NCI-H345 (cell line): ENCODE results near the gene PLK2.

ENCODE experiments used
- DNase-seq: peaks from one replicate; lab custom pipeline; 2025; lab: John Stamatoyannopoulos, UW

Gene PLK2

GRCh38 chr5:58460002-58460731, at the start of gene PLK2:
Gene PLK2, minus strand, starts transcription at chr5:58460086. Its CDS starts 127 bp downstream, at chr5:58459959.
- peak; percentile 87 for DNase-seq

DNA sequence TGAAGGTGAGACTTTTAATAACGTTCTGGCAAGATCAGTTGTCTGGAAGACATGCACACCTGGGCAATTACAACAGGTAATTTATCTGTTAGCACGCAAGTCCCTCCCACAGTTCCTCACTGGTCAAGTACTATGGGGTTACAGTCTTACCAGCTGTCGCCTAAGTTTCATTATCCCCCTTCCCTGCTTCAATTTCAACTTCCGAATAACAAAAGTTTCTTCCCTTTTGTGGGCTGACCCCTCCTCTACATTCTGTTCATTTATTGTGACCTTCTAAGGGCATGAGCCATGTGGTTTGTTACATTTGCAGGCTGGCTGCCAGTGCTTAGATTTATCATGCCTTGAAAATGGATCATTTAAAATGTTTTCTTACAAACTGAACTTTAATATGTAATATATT, 47.8 kb upstream of the PLK2 start:
- no peak for DNase-seq

- DNase-seq, result no peak
Observed at GRCh38 chr5:58505971-58506640, 46.2 kb upstream of the PLK2 start.

DNA sequence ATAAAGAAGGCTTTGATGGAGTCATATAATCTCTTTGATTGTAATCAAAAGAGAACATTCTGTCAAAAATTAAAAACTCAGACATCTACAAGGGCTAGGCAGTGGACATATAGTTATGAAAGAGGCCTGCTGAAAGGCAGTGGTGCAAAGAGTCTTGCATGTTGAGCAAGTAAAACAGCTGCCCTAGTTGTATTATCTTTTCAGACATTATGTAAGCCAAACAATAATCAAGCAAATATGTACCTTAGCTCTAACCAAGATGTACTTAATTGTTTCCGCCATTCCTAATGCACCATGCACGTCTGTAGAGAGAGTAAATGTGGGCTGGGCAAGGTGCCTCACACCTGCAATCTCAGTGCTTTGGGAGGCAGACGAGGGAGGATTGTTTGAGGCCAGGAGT, 45.6 kb upstream of the PLK2 start:
- no peak for DNase-seq

GRCh38 chr5:58504766-58505165, 44.9 kb upstream of the PLK2 start:
- no peak for DNase-seq

DNA sequence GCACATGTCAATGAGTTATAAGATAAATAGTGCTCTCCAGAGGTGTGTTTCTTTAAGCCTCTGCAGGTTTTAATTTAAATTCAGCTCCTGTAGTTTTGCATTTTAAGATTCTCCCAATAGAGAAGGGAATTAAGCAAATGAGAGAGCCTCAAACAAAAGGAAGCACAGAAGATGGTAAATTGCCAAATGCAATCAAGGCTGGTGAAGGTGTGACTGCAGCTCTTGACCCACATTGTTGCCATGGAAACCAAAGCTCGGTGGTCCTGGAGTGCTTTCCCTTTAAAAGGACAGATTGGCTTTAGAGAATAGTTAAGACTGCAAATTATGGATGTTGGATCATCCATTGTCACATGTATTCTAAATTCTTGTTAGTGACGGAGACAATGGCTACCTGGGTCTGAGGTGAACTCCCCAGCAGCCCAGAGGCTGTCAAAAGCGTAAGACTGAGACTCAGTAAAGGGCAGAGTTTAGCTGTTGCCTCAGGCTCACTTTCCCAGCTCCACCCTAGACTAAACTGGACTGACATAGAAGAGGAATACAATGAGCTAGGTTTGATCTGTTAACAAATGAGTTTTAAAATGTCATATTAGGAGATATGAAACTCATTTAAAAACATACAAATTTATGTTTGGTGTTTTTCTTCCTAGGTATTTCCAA, 43.6 kb upstream of the PLK2 start:
- no peak for DNase-seq

GRCh38 chr5:58501778-58502417, 42.0 kb upstream of the PLK2 start:
- DNase-seq, result no peak

GRCh38 chr5:58499941-58500340, 40.1 kb upstream of the PLK2 start:
- no peak for DNase-seq

DNA sequence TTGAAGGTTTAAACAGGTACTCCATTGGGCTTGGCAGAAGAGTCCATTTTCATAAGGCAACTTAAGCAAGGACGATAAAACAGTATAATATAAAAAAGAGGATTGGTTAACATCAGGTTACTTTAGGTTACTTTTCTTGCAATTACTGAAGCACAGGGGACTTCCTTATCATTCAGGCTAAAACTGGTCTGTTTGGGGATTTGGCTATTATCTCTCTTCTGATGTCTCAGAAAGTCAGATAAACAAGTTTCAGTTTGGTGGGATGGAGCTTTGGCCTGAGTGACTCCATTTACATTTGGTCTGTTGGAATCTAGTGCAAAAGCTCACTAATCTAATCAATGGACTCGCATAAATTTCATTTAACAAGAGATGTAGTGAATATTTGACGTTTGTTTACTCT, 39.3 kb upstream of the PLK2 start:
- no peak for DNase-seq

- no peak for DNase-seq
Observed at GRCh38 chr5:58498340-58498942, 38.6 kb upstream of the PLK2 start.

GRCh38 chr5:58497921-58498320, 38.0 kb upstream of the PLK2 start:
- DNase-seq, result no peak

GRCh38 chr5:58497386-58497785, 37.5 kb upstream of the PLK2 start:
- no peak for DNase-seq

- no peak for DNase-seq
Observed at GRCh38 chr5:58496488-58496887, 36.6 kb upstream of the PLK2 start.

DNA sequence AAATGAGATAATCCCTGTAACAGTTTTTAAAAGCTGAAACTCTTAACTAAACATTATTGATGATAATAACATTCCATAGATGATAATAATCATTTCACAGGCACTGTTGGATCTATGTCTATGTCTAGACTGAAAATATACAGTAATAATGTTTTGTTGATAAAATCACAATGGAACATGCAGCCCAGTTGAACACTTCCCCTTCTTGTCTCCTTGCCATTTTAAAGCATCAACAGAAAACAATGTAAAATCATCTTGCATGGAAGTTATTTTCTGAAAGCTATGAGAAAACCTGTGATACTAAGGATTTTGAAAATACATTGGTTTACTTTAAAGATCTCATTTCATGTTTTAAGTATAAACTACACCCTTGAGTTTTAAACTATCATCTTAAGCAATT, 33.3 kb upstream of the PLK2 start:
- DNase-seq, result no peak

DNA sequence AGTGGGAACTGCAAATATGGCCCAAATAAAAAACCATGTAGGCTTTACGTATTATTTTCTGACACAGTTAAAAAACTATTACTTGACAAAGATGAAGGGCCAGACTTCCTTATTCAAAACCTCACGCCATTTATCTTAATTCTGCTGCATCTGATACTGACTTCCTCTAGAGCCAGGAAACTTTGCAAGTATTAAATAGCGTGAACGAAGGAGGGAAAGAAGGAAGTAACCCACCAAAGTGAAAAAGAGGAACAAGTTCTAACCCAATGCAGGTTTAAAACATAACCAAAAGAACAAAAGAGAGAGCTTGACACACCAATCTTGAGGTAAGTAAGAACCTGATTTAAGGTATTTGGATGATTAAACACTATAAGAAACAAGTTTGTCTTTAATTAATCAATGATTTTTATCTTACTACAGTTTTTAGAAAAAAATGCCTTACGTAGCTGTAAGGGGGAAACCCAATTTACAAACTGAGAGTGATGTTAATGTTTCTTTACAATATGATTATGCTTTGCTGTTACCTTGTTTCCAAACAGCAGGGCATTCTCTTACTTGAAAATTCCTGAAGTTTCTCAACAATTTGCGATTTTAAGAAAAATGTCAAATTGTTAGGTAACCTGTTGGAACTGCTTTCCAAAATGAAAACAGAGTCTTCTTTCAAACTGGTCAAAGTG, 31.5 kb upstream of the PLK2 start, which contains the start of gene GAPT:
GAPT (plus strand) TSS at position 220 of the 677 bp plus-strand sequence. CDS start 3,102 bp downstream, outside the sequence.
- DNase-seq, result no peak

GRCh38 chr5:58490402-58491050, 30.6 kb upstream of the PLK2 start:
- DNase-seq, result no peak

DNA sequence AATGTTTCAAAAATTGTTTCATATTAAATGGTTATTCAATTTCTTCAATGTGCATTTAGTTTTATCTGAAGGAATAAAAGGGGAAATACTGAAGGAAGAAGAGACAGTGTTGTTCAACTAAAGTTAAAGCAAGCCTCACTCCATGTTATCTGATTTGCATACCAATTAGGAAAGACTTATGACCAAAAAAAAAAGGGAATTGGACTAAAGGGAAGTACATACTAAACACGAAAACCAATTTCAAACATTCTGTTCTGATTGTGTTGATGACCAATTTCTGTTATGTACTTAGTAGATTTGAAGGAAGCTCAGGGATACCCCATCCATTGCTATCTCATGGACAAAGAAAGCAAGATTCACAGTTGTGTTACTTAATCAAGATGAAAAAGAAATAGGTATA, 26.4 kb upstream of the PLK2 start:
- no peak for DNase-seq

- no peak for DNase-seq
Observed at GRCh38 chr5:58484505-58484904, 24.6 kb upstream of the PLK2 start.

GRCh38 chr5:58482536-58482935, 22.6 kb upstream of the PLK2 start:
- DNase-seq, result no peak

DNA sequence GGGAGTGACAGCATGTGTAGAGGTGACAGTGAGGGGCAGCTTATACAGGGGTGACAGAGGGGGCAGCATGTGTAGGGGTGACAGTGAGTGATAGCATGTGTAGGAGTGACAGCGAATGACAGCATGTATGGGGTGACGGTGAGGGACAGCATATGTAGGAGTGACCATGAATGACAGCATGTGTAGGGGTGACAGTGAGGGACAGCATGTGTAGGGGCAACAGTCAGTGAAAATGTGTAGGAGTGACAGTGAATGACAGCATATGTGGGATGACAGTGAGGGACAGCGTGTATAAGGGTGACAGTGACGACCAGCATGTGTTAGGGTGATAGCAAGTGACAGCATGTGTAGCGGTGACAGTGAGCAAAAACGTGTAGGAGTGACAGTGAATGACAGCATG, 21.9 kb upstream of the PLK2 start:
- no peak for DNase-seq

DNA sequence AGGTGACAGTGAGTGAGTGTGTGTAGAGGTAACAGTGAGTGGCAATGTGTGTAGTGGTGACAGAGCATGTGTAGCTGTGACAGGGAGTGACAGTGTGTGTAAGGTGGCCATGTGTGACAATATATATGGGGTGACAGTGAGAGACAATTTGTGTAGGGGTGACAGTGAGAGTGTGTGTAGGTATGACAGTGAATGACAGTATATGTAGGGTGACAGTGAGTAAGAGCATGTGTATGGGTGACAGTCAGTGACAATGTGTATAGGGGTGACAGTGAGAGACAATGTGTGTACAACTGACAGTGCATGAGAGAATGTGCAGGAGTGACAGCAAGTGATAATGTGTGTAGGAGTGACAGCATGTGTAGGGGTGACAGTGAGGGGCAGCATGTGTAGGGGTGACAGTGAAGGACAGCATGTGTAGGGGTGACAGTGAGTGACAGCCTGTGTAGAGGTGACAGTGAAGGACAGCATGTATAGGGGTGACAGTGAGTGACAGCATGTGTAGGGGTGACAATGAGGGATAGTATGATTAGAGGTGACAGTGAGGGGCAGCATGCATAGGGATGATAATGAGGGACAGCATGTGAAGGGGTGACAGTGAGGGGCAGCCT, 21.3 kb upstream of the PLK2 start:
- no peak for DNase-seq
